RWPE1 (cell line): ENCODE measurements around the gene DCDC1.

Experiments used
- CTCF ChIA-PET: fragments of 350-600 bp; sonication (Branson Sonifier 250); formaldehyde crosslinking; extraction: SDS; loops from one replicate; lab custom pipeline; 2021; lab: Yijun Ruan, JAX
- POLR2A ChIA-PET: fragments of 400-600 bp; formaldehyde crosslinking; extraction: SDS; loops from one replicate; lab custom pipeline; 2020; ENCODE audit warnings: antibody characterized with exemption; ENCODE audit not compliant: low non-redundant PET; lab: Yijun Ruan, JAX
- DNase-seq: peaks from one replicate; pipeline ENCODE4 v3.0.0; 2012; ENCODE audit warnings: low spot score
- H3K27ac ChIP-seq: fragments of 450-650 bp; 2 replicates; pipeline ENCODE4 v1.5.1; 2017
- CTCF ChIP-seq: fragments of 450-650 bp; conservative IDR thresholded peaks from 2 replicates; pipeline ENCODE4 v1.5.1; 2017; ENCODE audit warnings: low read depth, mild to moderate bottlenecking

The DCDC1 gene

GRCh38 chr11:31102316-31102715 lies 267.2 kb downstream of the DCDC1 start:
- ChIA-PET CTCF (no interaction called here), POLR2A (no interaction called here)
- no peak for DNase-seq
- no peak for TF ChIP-seq CTCF
- H3K27ac ChIP-seq, result no peak overlapping the region

- no peak for TF ChIP-seq CTCF
- H3K27ac ChIP-seq, result no peak overlapping the region
- DNase-seq, result no peak
- POLR2A ChIA-PET, result no interaction called here
- CTCF ChIA-PET, result no interaction called here
Measured at GRCh38 chr11:31096191-31096805, 273.2 kb downstream of the DCDC1 start.

GRCh38 chr11:31092638-31093037 lies 276.9 kb downstream of the DCDC1 start:
- H3K27ac ChIP-seq, result no peak overlapping the region
- TF ChIP-seq CTCF, result no peak
- no peak for DNase-seq
- ChIA-PET POLR2A (no interaction called here), CTCF (no interaction called here)

- ChIA-PET CTCF (no interaction called here), POLR2A (no interaction called here)
- no peak for TF ChIP-seq CTCF
- H3K27ac ChIP-seq, result no peak overlapping the region
- DNase-seq, result no peak
Measured at GRCh38 chr11:31089117-31089516, 280.4 kb downstream of the DCDC1 start.

- ChIA-PET CTCF (no interaction called here), POLR2A (no interaction called here)
- H3K27ac ChIP-seq, result no peak overlapping the region
- no peak for DNase-seq
- no peak for TF ChIP-seq CTCF
Measured at GRCh38 chr11:31069447-31070205, 299.9 kb downstream of the DCDC1 start.

- TF ChIP-seq CTCF, result no peak
- H3K27ac ChIP-seq, result no peak overlapping the region
- ChIA-PET POLR2A (no interaction called here), CTCF (no interaction called here)
- no peak for DNase-seq
Measured at GRCh38 chr11:31060880-31061279, 308.7 kb downstream of the DCDC1 start.
